Stimulated activated CD4-positive, alpha-beta T cell treated with anti-CD3 and anti-CD28 coated beads, Interleukin-2, amount 100 ng/mL, for 4 hours (primary cell): ENCODE measurements around the gene INTS11.

Experiments
- DNase-seq: peaks from one replicate; pipeline ENCODE4 v3.0.0-alpha.2; 2020; ENCODE audit warnings: low read depth

The INTS11 gene

GRCh38 chr1:1299686-1300351 lies 24.6 kb downstream of the INTS11 start:
- DNase-seq = no peak

GRCh38 chr1:1298861-1299685 lies 25.4 kb downstream of the INTS11 start:
- DNase-seq = no peak

- no peak for DNase-seq
Measured at GRCh38 chr1:1297802-1298424, 26.5 kb downstream of the INTS11 start.

GRCh38 chr1:1296070-1297061 lies 28.1 kb downstream of the INTS11 start:
- DNase-seq = no peak

- DNase-seq = no peak
Measured at GRCh38 chr1:1295154-1295923, 29.1 kb downstream of the INTS11 start.

- DNase-seq = no peak
Measured at GRCh38 chr1:1294250-1294890, 30.1 kb downstream of the INTS11 start.

GRCh38 chr1:1293263-1294249 lies 30.9 kb downstream of the INTS11 start:
- no peak for DNase-seq

GRCh38 chr1:1292851-1293250 lies 31.6 kb downstream of the INTS11 start:
- no peak for DNase-seq

GRCh38 chr1:1292442-1292779 lies 32.0 kb downstream of the INTS11 start:
- DNase-seq = no peak

- DNase-seq = peak; percentile 68
Measured at GRCh38 chr1:1291548-1292441, 32.7 kb downstream of the INTS11 start.

GRCh38 chr1:1291023-1291528 lies 33.4 kb downstream of the INTS11 start:
- DNase-seq = no peak

GRCh38 chr1:1290238-1290731 lies 34.2 kb downstream of the INTS11 start:
- peak; percentile 61 for DNase-seq

GRCh38 chr1:1287288-1288110 lies 37.0 kb downstream of the INTS11 start:
- DNase-seq = no peak

- DNase-seq = no peak
Measured at GRCh38 chr1:1286313-1287261, 37.9 kb downstream of the INTS11 start.

- DNase-seq = no peak
Measured at GRCh38 chr1:1285611-1286311, 38.7 kb downstream of the INTS11 start.
